Mucosa of stomach (tissue), 1 donor: ENCODE measurements around the gene MTF1.
"Not testable (repeated sequence)": the region's sequence is repeated elsewhere in the genome, so short reads cannot be mapped to it uniquely, and the experiment has no call there.

Source experiments
- H3K27me3 ChIP-seq: one replicate; pipeline ENCODE4 v1.7.0; 2013; ENCODE audit warnings: mild to moderate bottlenecking, low read length; ENCODE audit not compliant: control insufficient read depth, insufficient read depth
- H3K36me3 ChIP-seq: one replicate; pipeline ENCODE4 v1.7.0; 2013; ENCODE audit warnings: low read length; ENCODE audit not compliant: control insufficient read depth, insufficient read depth
- H3K4me1 ChIP-seq: one replicate; pipeline ENCODE4 v1.7.0; 2013; ENCODE audit warnings: mild to moderate bottlenecking, low read length; ENCODE audit not compliant: control insufficient read depth, insufficient read depth
- H3K4me3 ChIP-seq: one replicate; pipeline ENCODE4 v1.7.0; 2013; ENCODE audit warnings: low read length
- H3K9ac ChIP-seq: one replicate; pipeline ENCODE4 v1.7.0; 2013; ENCODE audit warnings: mild to moderate bottlenecking, low read length, moderate library complexity
- H3K9me3 ChIP-seq: one replicate; pipeline ENCODE4 v1.7.0; 2013; ENCODE audit warnings: mild to moderate bottlenecking, low read length, moderate library complexity; ENCODE audit not compliant: control insufficient read depth
- donor health status: Pancreatic carcinoma.

The MTF1 gene

GRCh38 chr1:37797750-37798345, 61.5 kb downstream of the MTF1 start:
- Histone ChIP-seq H3K9ac (no peak overlapping the region), H3K4me1 (peaks cover 12% of the 10 kb centered on the region), H3K4me3 (no peak overlapping the region), H3K9me3 (no peaks in the 10 kb centered on the region), H3K36me3 (peaks cover 7% of the 10 kb centered on the region), H3K27me3 (peaks cover 5% of the 10 kb centered on the region)

GRCh38 chr1:37795340-37796125, 63.9 kb downstream of the MTF1 start:
- no peaks in the 10 kb centered on the region for H3K36me3 ChIP-seq
- no peak overlapping the region for H3K9ac ChIP-seq
- H3K4me1 ChIP-seq, result peaks cover 12% of the 10 kb centered on the region
- peaks cover 5% of the 10 kb centered on the region for H3K27me3 ChIP-seq
- no peaks in the 10 kb centered on the region for H3K9me3 ChIP-seq
- no peak overlapping the region for H3K4me3 ChIP-seq

- Histone ChIP-seq H3K4me1 (peaks cover 12% of the 10 kb centered on the region), H3K27me3 (peaks cover 5% of the 10 kb centered on the region), H3K36me3 (no peaks in the 10 kb centered on the region), H3K4me3 (no peak overlapping the region), H3K9ac (no peak overlapping the region), H3K9me3 (no peaks in the 10 kb centered on the region)
Observed at GRCh38 chr1:37794372-37795339, 64.7 kb downstream of the MTF1 start.

DNA sequence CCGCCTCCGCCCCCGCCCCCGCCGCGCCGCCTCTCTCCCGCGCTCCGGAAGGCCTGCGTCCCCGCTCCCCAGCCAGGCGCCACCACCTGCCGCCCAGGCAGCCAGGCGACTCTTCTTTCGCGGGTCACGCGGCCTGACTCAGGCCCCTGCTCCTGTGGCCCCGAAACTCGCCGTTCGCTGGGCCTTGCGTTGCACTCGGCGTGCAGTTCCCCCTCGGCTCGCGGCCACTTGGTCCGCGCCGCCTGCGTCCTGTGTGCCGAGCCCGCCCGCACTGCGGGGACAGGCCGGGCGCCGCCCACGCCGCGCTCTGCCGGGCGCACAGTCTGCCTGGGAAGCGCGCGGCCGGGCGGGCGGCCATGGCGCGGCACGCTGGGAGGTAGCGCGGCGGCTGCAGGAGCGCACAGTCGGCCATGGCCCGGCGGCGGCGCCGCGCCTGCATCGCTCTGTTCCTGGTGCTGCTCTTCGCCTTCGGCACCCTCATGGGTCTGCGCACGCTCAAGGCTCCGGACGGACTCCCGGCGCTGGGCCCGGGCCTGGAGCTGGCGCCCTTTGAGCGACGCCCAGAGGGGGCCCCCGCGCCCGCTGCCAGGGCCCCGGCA, 65.5 kb downstream of the MTF1 start, which contains the start of gene MANEAL:
Gene MANEAL, plus strand, starts transcription at position 75 of the 599 bp plus-strand sequence. Its CDS starts 336 bp downstream, at position 411.
- H3K9me3 ChIP-seq, result no peaks in the 10 kb centered on the region

GRCh38 chr1:37792943-37793686, 66.3 kb downstream of the MTF1 start:
- H3K4me1 ChIP-seq, result peaks cover 12% of the 10 kb centered on the region
- H3K4me3 ChIP-seq, result no peak overlapping the region
- no peak overlapping the region for H3K9ac ChIP-seq
- no peaks in the 10 kb centered on the region for H3K36me3 ChIP-seq
- no peaks in the 10 kb centered on the region for H3K9me3 ChIP-seq
- H3K27me3 ChIP-seq, result peaks cover 5% of the 10 kb centered on the region

More for the DNA sequence above, 65.5 kb downstream of the MTF1 start, which contains the start of gene MANEAL:
- Histone ChIP-seq H3K36me3 (no peaks in the 10 kb centered on the region), H3K4me1 (peaks cover 12% of the 10 kb centered on the region), H3K9ac (no peak within 1 kb of the TSS), H3K27me3 (peaks cover 5% of the 10 kb centered on the region), H3K4me3 (no peak within 1 kb of the TSS)

DNA sequence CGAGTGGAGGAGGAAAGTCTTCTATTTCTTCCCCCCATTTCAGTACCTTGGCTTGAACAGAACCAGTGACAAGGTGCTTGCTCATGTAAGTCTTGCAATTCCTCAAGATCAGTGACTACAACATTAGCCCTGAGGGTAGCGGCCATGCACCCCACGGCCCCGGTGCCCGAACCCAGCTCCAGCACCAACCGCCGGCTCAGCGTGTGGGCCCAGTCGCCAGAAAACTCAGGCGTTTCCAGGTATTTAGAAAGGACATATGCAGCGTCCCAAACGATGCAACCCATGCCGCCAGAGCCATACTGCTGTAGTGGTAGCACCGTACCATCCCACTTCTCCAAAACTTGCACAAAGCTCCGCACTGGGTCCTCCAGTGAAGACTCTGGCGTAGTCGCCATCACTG, 76.9 kb downstream of the MTF1 start:
- no peaks in the 10 kb centered on the region for H3K36me3 ChIP-seq
- no peak overlapping the region for H3K9ac ChIP-seq
- H3K9me3 ChIP-seq, result no peaks in the 10 kb centered on the region
- H3K27me3 ChIP-seq, result no peaks in the 10 kb centered on the region
- H3K4me1 ChIP-seq, result peaks cover 5% of the 10 kb centered on the region
- H3K4me3 ChIP-seq, result no peak overlapping the region

- Histone ChIP-seq H3K4me3 (no peak overlapping the region), H3K4me1 (peaks cover 5% of the 10 kb centered on the region), H3K27me3 (no peaks in the 10 kb centered on the region), H3K9ac (no peak overlapping the region), H3K9me3 (no peaks in the 10 kb centered on the region), H3K36me3 (no peaks in the 10 kb centered on the region)
Observed at GRCh38 chr1:37778654-37779053, 80.7 kb downstream of the MTF1 start.

DNA sequence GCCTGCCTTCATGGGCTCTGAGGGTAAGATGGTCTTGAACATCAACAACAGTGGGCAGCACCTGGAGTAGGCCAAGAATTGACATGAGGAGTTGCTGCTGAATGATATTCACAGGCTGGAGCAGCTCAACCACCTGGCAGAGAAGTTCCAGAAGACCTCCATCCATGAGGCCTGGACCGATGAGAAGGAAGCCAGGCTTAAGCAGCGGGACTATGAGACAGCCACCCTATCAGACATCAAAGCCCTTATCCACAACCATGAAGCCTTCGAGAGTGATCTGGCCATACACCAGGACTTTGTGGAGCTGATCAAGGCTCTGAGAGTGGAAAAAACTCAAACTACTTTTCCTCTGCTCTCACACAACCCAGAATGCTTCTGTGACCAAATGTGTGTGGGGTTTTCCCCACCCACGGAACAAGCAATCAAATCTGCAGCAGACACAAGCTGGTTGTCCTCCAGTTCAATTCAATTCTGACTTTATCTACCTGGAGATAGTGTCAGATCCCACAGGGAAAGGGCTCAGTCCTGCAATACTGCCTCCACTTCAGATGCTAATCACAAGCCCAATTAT, 82.4 kb downstream of the MTF1 start:
- no peaks in the 10 kb centered on the region for H3K36me3 ChIP-seq
- no peaks in the 10 kb centered on the region for H3K9me3 ChIP-seq
- no peaks in the 10 kb centered on the region for H3K27me3 ChIP-seq
- H3K9ac ChIP-seq, result no peak overlapping the region
- H3K4me3 ChIP-seq, result no peak overlapping the region
- peaks cover 5% of the 10 kb centered on the region for H3K4me1 ChIP-seq

DNA sequence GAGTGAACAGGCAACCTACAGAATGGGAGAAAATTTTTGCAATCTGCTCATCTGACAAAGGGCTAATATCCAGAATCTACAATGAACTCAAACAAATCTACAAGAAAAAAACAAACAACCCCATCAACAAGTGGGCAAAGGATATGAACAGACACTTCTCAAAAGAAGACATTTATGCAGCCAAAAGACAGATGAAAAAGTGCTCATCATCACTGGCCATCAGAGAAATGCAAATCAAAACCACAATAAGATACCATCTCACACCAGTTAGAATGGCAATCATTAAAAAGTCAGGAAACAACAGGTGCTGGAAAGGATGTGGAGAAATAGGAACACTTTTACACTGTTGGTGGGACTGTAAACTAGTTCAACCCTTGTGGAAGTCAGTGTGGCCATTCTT, 88.0 kb downstream of the MTF1 start:
- H3K36me3 ChIP-seq, H3K4me3 ChIP-seq, H3K4me1 ChIP-seq, H3K9ac ChIP-seq, H3K9me3 ChIP-seq: not testable (repeated sequence)
- H3K27me3 ChIP-seq, result peaks cover 13% of the 10 kb centered on the region

DNA sequence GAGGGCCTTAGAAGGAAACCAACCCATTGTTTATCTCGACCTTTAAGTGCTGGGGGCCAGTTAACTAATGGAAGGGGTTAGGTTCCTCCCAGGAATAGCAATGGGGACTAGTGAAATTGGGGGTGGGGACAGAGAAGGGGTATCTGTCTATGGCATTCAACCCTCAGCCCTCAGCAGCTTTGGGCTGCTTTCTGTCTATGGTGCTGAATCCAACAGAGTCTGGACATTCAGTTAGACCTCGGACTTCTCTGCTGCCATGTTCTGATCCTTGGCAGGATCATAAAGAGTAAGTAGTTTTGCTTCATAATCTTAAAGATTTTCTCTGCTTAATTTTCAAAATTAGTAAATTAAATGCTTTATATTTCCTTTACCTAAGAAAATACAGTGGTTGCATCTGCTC, 91.9 kb downstream of the MTF1 start:
- no peak overlapping the region for H3K9ac ChIP-seq
- H3K4me1 ChIP-seq, result peaks cover 6% of the 10 kb centered on the region
- no peaks in the 10 kb centered on the region for H3K9me3 ChIP-seq
- H3K36me3 ChIP-seq, result no peaks in the 10 kb centered on the region
- H3K27me3 ChIP-seq, result peaks cover 53% of the 10 kb centered on the region
- H3K4me3 ChIP-seq, result no peak overlapping the region
